Activated naive CD4-positive, alpha-beta T cell treated with anti-CD3 and anti-CD28 coated beads, Interleukin-2, amount 50 U/mL, for 72 hours (primary cell): ENCODE data around the gene SMG1. TPM values are rescaled to one million over a fixed set of nuclear protein-coding genes. Genes with fewer than 3 reads are reported as not detected.
A peak's percentile ranks its signal among the peaks of the same experiment; 100 is the strongest.
"Not testable (repeated sequence)": the region's sequence is repeated elsewhere in the genome, so short reads cannot be mapped to it uniquely, and the experiment has no call there.

Source experiments
- ATAC-seq, 2 donors: fragments of 150-1000 bp; cut with Tn5 transposase; 2 replicates each; pipeline ENCODE4 v1.10.0; 2021; ENCODE audit warnings: mild to moderate bottlenecking in 2 of 2, moderate library complexity in 2 of 2
- DNase-seq, 2 donors: peaks; one replicate each; pipeline ENCODE4 v3.0.0; 2021 to 2022; ENCODE audit warnings: low spot score in 2 of 2
- H3K27ac Mint-ChIP-seq, 2 donors: one replicate each; pipeline ENCODE4 v1.8.0; 2022; ENCODE audit warnings: mild to moderate bottlenecking in 2 of 2, mixed read lengths in 2 of 2
- H3K36me3 Mint-ChIP-seq, 2 donors: one replicate each; pipeline ENCODE4 v1.8.0; 2022; ENCODE audit warnings: mixed read lengths in 2 of 2
- H3K9me3 Mint-ChIP-seq, 2 donors: one replicate each; pipeline ENCODE4 v1.8.0; 2022; ENCODE audit warnings: mixed read lengths in 2 of 2
- total RNA-seq, 2 donors: library from RNA; stranded (reverse); gene quantifications; one replicate each; pipeline ENCODE4 v1.2.3, GENCODE V29; 2022

Gene SMG1
- total RNA-seq, 2 donors from 2014 or later, result 181 to 216 TPM

- DNase-seq, result no peak
- ATAC-seq, result no peak
- no peaks in the 10 kb centered on the region for H3K9me3 Mint-ChIP-seq
- no peaks in the 10 kb centered on the region for H3K36me3 Mint-ChIP-seq
- no peak overlapping the region for H3K27ac Mint-ChIP-seq
Observed at GRCh38 chr16:18942061-18942460, 15.9 kb upstream of the SMG1 start.

DNA sequence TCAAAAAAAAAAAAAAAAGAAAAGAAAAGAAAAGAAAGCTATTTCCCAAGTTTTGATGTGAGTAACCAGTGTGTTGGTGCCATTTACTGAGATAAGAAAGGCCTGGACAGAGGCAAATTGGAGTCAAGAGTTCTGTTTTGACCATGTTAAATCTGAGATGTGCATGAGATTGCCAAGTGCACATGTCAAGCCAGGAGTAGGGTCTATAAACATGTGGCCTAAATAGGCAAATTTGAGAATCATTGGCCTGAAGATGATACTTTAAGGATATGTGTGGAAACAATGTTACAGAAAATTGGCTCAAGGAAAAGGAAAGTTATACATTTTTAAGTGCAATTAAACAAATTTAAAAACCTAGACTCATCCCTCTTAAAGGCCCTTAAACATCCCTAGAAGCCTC, 15.3 kb upstream of the SMG1 start:
- Mint-ChIP-seq H3K9me3 (no peaks in the 10 kb centered on the region), H3K27ac (no peak overlapping the region), H3K36me3 (no peaks in the 10 kb centered on the region)
- ATAC-seq, result no peak
- no peak for DNase-seq

DNA sequence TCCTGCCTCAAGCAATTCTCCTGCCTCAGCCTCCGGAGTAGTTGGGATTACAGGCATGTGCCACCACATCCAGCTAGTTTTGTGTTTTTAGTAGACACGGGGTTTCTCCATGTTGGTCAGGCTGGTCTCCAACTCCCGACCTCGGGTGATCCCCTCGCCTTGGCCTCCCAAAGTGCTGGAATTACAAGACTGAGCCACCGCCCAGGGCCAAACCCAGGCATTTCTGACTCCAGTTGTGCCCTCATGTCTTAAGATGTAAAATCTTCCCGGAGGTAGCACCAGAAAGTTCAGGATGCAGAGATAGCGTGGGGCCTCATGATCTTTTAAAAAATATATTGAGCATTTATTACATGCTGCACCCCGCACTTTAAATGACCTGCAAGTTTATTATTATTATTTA, 12.8 kb upstream of the SMG1 start:
- Mint-ChIP-seq H3K9me3 (no peaks in the 10 kb centered on the region), H3K36me3 (no peaks in the 10 kb centered on the region)

GRCh38 chr16:18937390-18937789, 11.2 kb upstream of the SMG1 start:
- ATAC-seq, result no peak
- H3K27ac Mint-ChIP-seq, result no peak overlapping the region
- no peak for DNase-seq
- H3K9me3 Mint-ChIP-seq, result no peaks in the 10 kb centered on the region
- H3K36me3 Mint-ChIP-seq, result no peaks in the 10 kb centered on the region

More for the DNA sequence above, 12.8 kb upstream of the SMG1 start:
- no peak overlapping the region for H3K27ac Mint-ChIP-seq
- DNase-seq (no peak), ATAC-seq (no peak)

- ATAC-seq, result no peak
- no peak for DNase-seq
- Mint-ChIP-seq H3K27ac (no peak overlapping the region), H3K36me3 (no peaks in the 10 kb centered on the region), H3K9me3 (no peaks in the 10 kb centered on the region)
Observed at GRCh38 chr16:18936727-18937340, 10.6 kb upstream of the SMG1 start.

- H3K27ac Mint-ChIP-seq, result no peak overlapping the region
- ATAC-seq (no peak), DNase-seq (no peak)
- H3K9me3 Mint-ChIP-seq, result no peaks in the 10 kb centered on the region
- no peaks in the 10 kb centered on the region for H3K36me3 Mint-ChIP-seq
Observed at GRCh38 chr16:18933501-18933900, 7.3 kb upstream of the SMG1 start.

DNA sequence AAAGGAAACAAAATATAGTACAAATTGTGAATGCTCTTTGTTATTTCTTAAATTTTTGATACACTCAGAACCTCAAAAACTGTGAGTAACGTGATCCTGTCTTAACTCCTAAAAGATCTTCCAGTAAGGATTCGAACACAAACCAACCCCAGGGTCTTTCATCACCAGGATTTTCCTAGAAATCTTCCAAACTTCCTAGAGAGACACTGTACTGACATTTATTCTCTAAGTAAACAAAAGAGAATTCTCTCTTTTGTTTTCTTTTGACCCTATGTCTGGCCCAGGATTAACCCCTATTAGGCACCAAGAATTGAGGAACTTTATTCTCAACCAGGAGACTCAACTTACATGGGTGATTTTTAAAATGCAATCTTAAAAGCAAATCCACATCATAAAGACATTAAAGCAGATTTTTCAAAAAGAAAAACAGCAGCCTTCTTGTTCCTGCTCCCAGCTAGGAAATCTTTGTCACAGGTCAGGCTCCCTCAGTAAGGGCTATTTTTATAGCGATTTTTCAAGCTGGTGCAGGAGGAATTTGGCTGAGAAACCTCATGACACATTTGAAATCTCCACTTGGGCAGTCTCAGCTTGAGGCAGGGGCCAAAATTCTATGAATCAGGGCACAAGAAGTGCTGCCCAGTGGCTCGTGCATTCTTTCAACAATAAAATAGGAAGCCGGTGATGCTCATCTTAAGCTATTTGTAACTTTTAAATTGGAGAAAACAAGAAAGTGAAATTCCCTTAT, 6.2 kb upstream of the SMG1 start:
- no peaks in the 10 kb centered on the region for H3K36me3 Mint-ChIP-seq
- DNase-seq (no peak), ATAC-seq (no peak)
- H3K9me3 Mint-ChIP-seq, result no peaks in the 10 kb centered on the region
- H3K27ac Mint-ChIP-seq, result peak overlapping the region in 1 of 2 donors; percentile 59

DNA sequence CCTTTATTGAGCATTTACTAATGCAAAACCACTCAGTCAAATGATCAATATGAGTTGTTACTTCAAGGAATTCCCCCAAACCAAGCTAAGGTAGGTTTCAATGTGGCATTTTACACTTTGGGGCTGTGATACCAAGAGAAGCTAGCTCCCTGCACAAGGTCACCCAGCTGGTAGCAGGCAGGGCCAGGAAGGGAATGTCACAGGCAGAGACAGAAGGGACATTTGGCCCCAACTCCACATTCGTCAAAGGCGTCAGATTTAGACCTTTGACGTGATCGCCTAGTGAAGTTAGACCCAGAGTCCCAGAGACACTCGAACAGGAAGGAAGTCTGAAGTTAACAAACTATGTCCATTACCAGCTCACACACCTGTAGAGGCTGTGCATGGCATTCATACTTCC, 5.5 kb upstream of the SMG1 start:
- Mint-ChIP-seq H3K9me3 (no peaks in the 10 kb centered on the region), H3K36me3 (peaks cover 0 to 6% of the 10 kb centered on the region in 2 donors), H3K27ac (peak overlapping the region in 1 of 2 donors; percentile 59)
- DNase-seq, result no peak
- ATAC-seq, result peak in 1 of 2 donors; percentile 51

GRCh38 chr16:18930095-18930494, 3.9 kb upstream of the SMG1 start:
- not testable (repeated sequence) for ATAC-seq, H3K27ac Mint-ChIP-seq, H3K9me3 Mint-ChIP-seq, DNase-seq
- peaks cover 5 to 13% of the 10 kb centered on the region in 2 donors for H3K36me3 Mint-ChIP-seq

DNA sequence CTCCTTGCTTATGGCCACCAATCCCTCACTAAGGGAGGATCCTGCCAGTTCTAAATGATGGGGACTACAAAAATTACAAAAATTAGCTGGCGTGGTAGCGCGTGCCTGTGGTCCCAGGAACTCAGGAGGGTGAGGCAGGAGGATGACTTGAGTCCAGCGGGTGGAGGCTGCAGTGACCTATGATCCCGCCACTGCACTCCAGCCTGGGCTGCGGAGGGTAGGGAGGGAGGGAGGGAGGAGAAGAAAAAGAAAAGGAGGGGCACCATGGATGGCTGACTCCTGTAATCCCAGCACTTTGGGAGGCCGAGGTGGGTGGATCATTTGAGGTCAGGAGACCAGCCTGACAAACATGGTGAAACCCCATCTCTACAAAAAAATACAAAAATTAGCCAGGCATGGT, 1.9 kb upstream of the SMG1 start:
- H3K9me3 Mint-ChIP-seq, DNase-seq, ATAC-seq: not testable (repeated sequence)
- Mint-ChIP-seq H3K36me3 (peaks cover 7 to 25% of the 10 kb centered on the region in 2 donors), H3K27ac (peak overlapping the region in 1 of 2 donors; percentile 99)

GRCh38 chr16:18925215-18925985, 808 bp downstream of the SMG1 start:
- DNase-seq (peak in 1 of 2 donors; percentile 69), ATAC-seq (peak; percentile 38 to 75)
- H3K27ac Mint-ChIP-seq, result peak overlapping the region; percentile 98 to 99
- H3K9me3 Mint-ChIP-seq, result not testable (repeated sequence)
- peaks cover 7 to 32% of the 10 kb centered on the region in 2 donors for H3K36me3 Mint-ChIP-seq

GRCh38 chr16:18923935-18924334, 2.3 kb downstream of the SMG1 start:
- not testable (repeated sequence) for DNase-seq, H3K9me3 Mint-ChIP-seq, ATAC-seq
- Mint-ChIP-seq H3K27ac (peak overlapping the region; percentile 89 to 96), H3K36me3 (peaks cover 7 to 41% of the 10 kb centered on the region in 2 donors)

DNA sequence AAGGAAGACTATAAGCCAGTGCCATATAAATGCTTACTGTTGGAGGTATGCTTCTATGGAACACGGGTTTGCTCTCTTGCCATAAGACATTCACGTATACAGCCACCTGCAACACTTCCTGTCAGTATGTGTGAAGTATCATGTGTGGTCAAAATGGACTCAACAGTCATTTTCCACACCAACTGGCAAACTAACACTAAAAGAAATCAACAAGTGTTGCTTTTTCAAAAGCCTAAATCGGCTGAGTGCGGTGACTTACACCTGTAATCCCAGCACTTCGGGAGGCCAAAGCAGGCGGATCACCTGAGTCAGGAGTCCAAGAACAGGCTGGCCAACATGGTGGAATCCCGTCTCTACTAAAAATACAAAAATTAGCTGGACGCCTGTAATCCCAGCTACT, 3.1 kb downstream of the SMG1 start:
- H3K36me3 Mint-ChIP-seq, result peaks cover 7 to 41% of the 10 kb centered on the region in 2 donors
- peak in 1 of 2 donors; percentile 18 for DNase-seq
- not testable (repeated sequence) for ATAC-seq, H3K9me3 Mint-ChIP-seq
- peak overlapping the region; percentile 89 to 96 for H3K27ac Mint-ChIP-seq

GRCh38 chr16:18909585-18909984, 16.6 kb downstream of the SMG1 start:
- not testable (repeated sequence) for H3K36me3 Mint-ChIP-seq, DNase-seq, ATAC-seq, H3K9me3 Mint-ChIP-seq, H3K27ac Mint-ChIP-seq

DNA sequence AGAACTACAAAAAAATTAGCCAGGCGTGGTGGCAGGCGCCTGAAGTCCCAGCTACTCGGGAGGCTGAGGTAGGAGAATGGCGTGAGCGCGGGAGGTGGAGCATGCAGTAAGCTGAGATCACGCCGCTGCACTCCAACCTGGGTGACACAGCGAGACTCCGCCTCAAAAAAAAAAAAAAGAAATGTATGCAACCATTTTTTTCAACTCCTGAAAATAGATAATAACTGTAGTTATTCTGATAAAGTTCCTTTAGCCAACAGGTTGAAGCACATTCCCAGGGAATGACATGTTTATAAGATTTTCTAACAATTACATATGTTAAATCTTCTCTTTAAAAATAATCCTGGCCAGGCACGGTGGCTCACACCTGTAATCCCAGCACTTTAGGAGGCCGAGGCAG, 17.5 kb downstream of the SMG1 start:
- not testable (repeated sequence) for DNase-seq, H3K27ac Mint-ChIP-seq, H3K9me3 Mint-ChIP-seq, ATAC-seq, H3K36me3 Mint-ChIP-seq

DNA sequence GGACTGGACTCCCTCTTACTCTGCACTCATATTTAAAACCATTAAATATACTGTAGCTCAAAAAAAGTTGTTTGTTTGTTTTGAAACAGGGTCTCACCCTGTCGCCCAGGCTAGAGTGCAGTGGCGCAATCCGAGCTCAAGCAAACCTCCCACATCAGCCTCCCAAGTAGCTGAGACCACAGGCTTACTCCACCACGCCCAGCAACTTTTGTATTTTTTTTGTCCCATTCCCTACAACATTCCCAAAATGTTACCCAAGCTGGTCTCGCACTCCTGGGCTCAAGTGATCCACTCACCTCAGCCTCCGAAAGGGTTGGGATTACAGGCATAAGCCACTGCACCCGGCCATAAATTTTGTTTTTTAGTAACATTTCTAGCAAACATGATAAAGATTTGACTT, 23.4 kb downstream of the SMG1 start:
- not testable (repeated sequence) for H3K36me3 Mint-ChIP-seq, ATAC-seq, DNase-seq, H3K9me3 Mint-ChIP-seq
- peak overlapping the region; percentile 75 to 94 for H3K27ac Mint-ChIP-seq

GRCh38 chr16:18902044-18902443, 24.2 kb downstream of the SMG1 start:
- H3K36me3 Mint-ChIP-seq, ATAC-seq, H3K9me3 Mint-ChIP-seq, DNase-seq: not testable (repeated sequence)
- H3K27ac Mint-ChIP-seq, result peak overlapping the region in 1 of 2 donors; percentile 29
